Measurements from ENCODE around the gene WDR18. TPM values are rescaled to one million over a fixed set of nuclear protein-coding genes. Genes with fewer than 3 reads are reported as not detected.

Gene WDR18
- total RNA-seq, 1 experiment from 2014 or later, result 94.7 TPM

DNA sequence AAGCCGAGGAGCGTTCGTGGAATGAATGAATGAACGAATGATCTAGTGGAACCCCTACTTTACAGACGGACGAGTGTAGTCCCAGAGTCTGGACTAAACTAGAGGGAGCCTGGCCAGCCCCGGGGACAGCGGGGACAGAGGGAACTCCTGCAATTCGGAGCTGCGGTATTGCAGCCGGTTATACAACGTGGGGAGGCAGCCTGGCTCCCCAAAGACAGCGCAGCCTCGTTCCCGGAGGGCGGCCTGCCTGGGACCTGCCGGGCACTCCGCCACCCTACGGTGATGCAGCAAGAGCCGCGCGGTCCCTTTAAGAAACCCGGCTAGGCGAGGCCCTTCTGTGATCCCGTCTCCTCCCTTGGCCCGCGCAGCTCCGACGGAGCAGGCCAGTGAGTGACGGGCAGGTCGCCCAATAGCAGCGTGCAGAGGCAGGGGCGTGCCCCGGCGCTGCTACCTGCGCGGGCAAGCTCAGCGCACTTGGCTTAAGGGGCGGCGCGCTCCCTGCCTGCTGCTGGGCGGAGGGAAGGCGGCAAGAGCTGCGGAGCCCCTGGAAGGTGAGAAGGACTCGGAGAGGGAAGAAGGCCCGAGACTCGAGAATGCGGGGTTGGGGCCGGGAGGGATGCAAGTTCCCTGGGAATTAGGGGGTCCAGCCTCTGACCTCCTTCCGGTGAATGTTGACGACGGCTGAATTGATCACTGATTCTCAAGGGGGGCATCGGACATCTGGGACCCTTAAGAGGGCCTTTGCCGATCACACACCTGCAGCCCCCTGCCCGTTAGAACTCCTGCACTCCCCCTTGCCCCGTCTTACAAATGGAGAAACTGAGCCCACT is 55.7 kb downstream of the WDR18 start, which contains the start of gene ABCA7:
TSS of gene ABCA7 (plus strand) at position 462 of the 830 bp plus-strand sequence. CDS start 1,255 bp downstream, outside the sequence.
- Histone ChIP-seq H3K56ac (ENCODE audit: insufficient read length, low read depth, low read length) (no peak within 1 kb of the TSS), H3K4me2 (ENCODE audit: insufficient read depth, insufficient read length, low read length) (peak within 1 kb of the TSS; percentile 69), H2BK5ac (ENCODE audit: insufficient read length, low read length) (no peak within 1 kb of the TSS), H2BK120ac (ENCODE audit: low read depth, low read length, poor library complexity, severe bottlenecking) (no peak within 1 kb of the TSS), H3K9me3 (ENCODE audit: control insufficient read depth, low read depth, low read length) (no peaks in the 10 kb centered on the region), H4K20me1 (ENCODE audit: control insufficient read depth, insufficient read depth, insufficient read length) (no peaks in the 10 kb centered on the region), H2BK20ac (ENCODE audit: low read depth, low read length, poor library complexity, severe bottlenecking) (no peak within 1 kb of the TSS), H4K5ac (ENCODE audit: insufficient read length, low read depth, low read length) (no peak within 1 kb of the TSS), H2AFZ (ENCODE audit: low read length) (no peak within 1 kb of the TSS), H3T11ph (ENCODE audit: low read length) (no peak within 1 kb of the TSS), H3K23ac (ENCODE audit: insufficient read length, low read depth, low read length) (no peak within 1 kb of the TSS), H3K27me3 (ENCODE audit: insufficient read depth, low read length) (no peaks in the 10 kb centered on the region), H3K4me1 (ENCODE audit: insufficient read depth, low read length) (no peaks in the 10 kb centered on the region; the same call in 1 of the 2 replicates), H3K27ac (ENCODE audit: insufficient read length, low read depth, low read length) (no peak within 1 kb of the TSS), H3K18ac (ENCODE audit: insufficient read length, low read depth, low read length) (no peak within 1 kb of the TSS), H3K9ac (ENCODE audit: extremely low read depth, insufficient read length, low read length) (peak within 1 kb of the TSS; percentile 33), H2AK5ac (ENCODE audit: insufficient read length, low read length) (no peak within 1 kb of the TSS), H4K91ac (ENCODE audit: insufficient read length, low read depth, low read length) (no peak within 1 kb of the TSS), H3K14ac (ENCODE audit: insufficient read depth, low read length) (no peak within 1 kb of the TSS), H3K4ac (ENCODE audit: low read depth, low read length) (no peak within 1 kb of the TSS), H2BK15ac (ENCODE audit: low read depth, low read length) (no peak within 1 kb of the TSS), H3K79me1 (ENCODE audit: insufficient read depth, low read depth, low read length, poor library complexity, severe bottlenecking) (no peaks in the 10 kb centered on the region), H3K79me2 (ENCODE audit: insufficient read depth, low read length) (no peaks in the 10 kb centered on the region), H2BK12ac (ENCODE audit: insufficient read length, low read depth, low read length) (no peak within 1 kb of the TSS), H4K8ac (replicated peaks; ENCODE audit: insufficient read length, low read depth, low read length) (no peak within 1 kb of the TSS), H3K23me2 (ENCODE audit: insufficient read length, low read depth, low read length, poor library complexity, severe bottlenecking) (peaks cover 9% of the 10 kb centered on the region)
- H3K27ac Mint-ChIP-seq, result peak within 1 kb of the TSS in 2 of 3 experiments; percentile 95 to 97; a peak in 5 of 7 replicates
- no CpG with 5 or more reads among the region's 56 CpGs for WGBS (ENCODE audit: extremely low coverage, insufficient read length, low lambda C conversion rate)
- peaks cover 13 to 29% of the 10 kb centered on the region in 2 experiments for H3K4me1 Mint-ChIP-seq
- H3K36me3 Mint-ChIP-seq (ENCODE audit: insufficient read depth in 1 of 3, low read depth in 3 of 3), result peaks cover 24 to 52% (median 38%) of the 10 kb centered on the region in 3 experiments
- peaks cover 3% of the 10 kb centered on the region; the same call in 1 of the 2 replicates for H3K27me3 Mint-ChIP-seq (ENCODE audit: low read depth)
- DNase-seq, result peak; percentile 99
- no peak for TF ChIP-seq CTCF (conservative IDR thresholded peaks at IDR 0.05)
- no peaks in the 10 kb centered on the region for H3K9me3 Mint-ChIP-seq
- peak within 1 kb of the TSS; percentile 82 to 93 for H3K4me3 Mint-ChIP-seq

All from H9 (cell line).